Measurements from ENCODE around the gene EFTUD2. TPM values are rescaled to one million over a fixed set of nuclear protein-coding genes. Genes with fewer than 3 reads are reported as not detected.

The EFTUD2 gene
- total RNA-seq, 1 donor from 2014 or later = 145 TPM

- H3K4me3 Mint-ChIP-seq = no peak overlapping the region
- H3K27ac Mint-ChIP-seq = peak overlapping the region; percentile 39
- no peaks in the 10 kb centered on the region for H3K4me1 Mint-ChIP-seq
- no peak for TF ChIP-seq CTCF (IDR thresholded peaks at IDR 0.05; ENCODE audit: unreplicated experiment)
- H3K36me3 Mint-ChIP-seq = peaks cover 30% of the 10 kb centered on the region
- H3K27me3 Mint-ChIP-seq (ENCODE audit: low read depth) = no peaks in the 10 kb centered on the region
- DNase-seq (ENCODE audit: low spot score in 2 of 2, unreplicated experiment in 2 of 2) = no peak
- no peaks in the 10 kb centered on the region for H3K9me3 Mint-ChIP-seq
Observed at GRCh38 chr17:44804302-44805089, 94.7 kb downstream of the EFTUD2 start.

GRCh38 chr17:44801880-44802279, 97.4 kb downstream of the EFTUD2 start:
- DNase-seq (ENCODE audit: low spot score in 2 of 2, unreplicated experiment in 2 of 2) = no peak
- TF ChIP-seq CTCF (IDR thresholded peaks at IDR 0.05; ENCODE audit: unreplicated experiment) = no peak
- Mint-ChIP-seq H3K36me3 (peaks cover 28% of the 10 kb centered on the region), H3K27ac (no peak overlapping the region), H3K27me3 (ENCODE audit: low read depth) (no peaks in the 10 kb centered on the region), H3K4me3 (no peak overlapping the region), H3K4me1 (no peaks in the 10 kb centered on the region), H3K9me3 (no peaks in the 10 kb centered on the region)

Small RNAs within 50 kb of the gene (microRNA-seq; reads per million reads assigned to microRNA genes)
- 3.8 reads per million, percentile 11 among the genes with 10 or more reads in this experiment for gene MIR6783

Other genes with a start within 250 kb of the EFTUD2 start
- gene MEIOC, start 243.0 kb downstream of the EFTUD2 start, total RNA-seq = 0.11 to 0.66 TPM (median 0.18 TPM) in 3 replicates
- gene CCDC43, start 209.7 kb downstream of the EFTUD2 start, total RNA-seq = 20.6 to 25.7 TPM (median 24.9 TPM) in 3 replicates
- 16.9 to 17.9 TPM (median 17.6 TPM) in 3 replicates for gene DBF4B, start 190.8 kb downstream of the EFTUD2 start, total RNA-seq
- 8.5 to 10.1 TPM (median 9.2 TPM) in 3 replicates for gene ADAM11, start 140.5 kb downstream of the EFTUD2 start, total RNA-seq
- 54.5 to 57.1 TPM (median 54.8 TPM) in 3 replicates for gene GJC1, start 69.2 kb downstream of the EFTUD2 start, total RNA-seq
- 0.57 TPM in 1 of 3 replicates, not detected in the others for gene HIGD1B, start 51.6 kb downstream of the EFTUD2 start, total RNA-seq
- not detected in 3 replicates for gene GFAP, start 16.1 kb upstream of the EFTUD2 start, total RNA-seq
- 19.0 to 20.2 TPM (median 19.2 TPM) in 3 replicates for gene KIF18B, start 48.3 kb upstream of the EFTUD2 start, total RNA-seq
- gene C1QL1, start 68.9 kb upstream of the EFTUD2 start, total RNA-seq = 2.2 to 3.1 TPM (median 3.0 TPM) in 3 replicates
- 83.2 to 86.0 TPM (median 83.2 TPM) in 3 replicates for gene DCAKD, start 152.2 kb upstream of the EFTUD2 start, total RNA-seq
- 80.6 to 86.1 TPM (median 80.9 TPM) in 3 replicates for gene NMT1, start 161.9 kb upstream of the EFTUD2 start, total RNA-seq
- gene PLCD3, start 233.1 kb upstream of the EFTUD2 start, total RNA-seq = 46.6 to 54.0 TPM (median 52.6 TPM) in 3 replicates
- gene ACBD4, start 236.2 kb upstream of the EFTUD2 start, total RNA-seq = 17.0 to 17.4 TPM (median 17.4 TPM) in 3 replicates
- gene HEXIM1, start 249.0 kb upstream of the EFTUD2 start, total RNA-seq = 38.2 to 40.6 TPM (median 38.8 TPM) in 3 replicates